ENCODE results near the gene LCOR. TPM values are rescaled to one million over a fixed set of nuclear protein-coding genes. Genes with fewer than 3 reads are reported as not detected.

Gene LCOR
- total and polyA plus RNA-seq, 9 of the 15 experiments (the other 6 are each of a cell fraction or from before 2014, with no cell fraction given) = 3.6 to 25.2 (median 14.4) TPM

- TF ChIP-seq E2F5 (CRISPR knock-in tag; IDR thresholded peaks at IDR 0.05) (no peak), BDP1 (IDR thresholded peaks at IDR 0.05; ENCODE audit: insufficient read depth, insufficient read length) (no peak), SRSF1 (IDR thresholded peaks at IDR 0.05; ENCODE audit: low read depth, low read length) (no peak), PURB (CRISPR knock-in tag; IDR thresholded peaks at IDR 0.05; ENCODE audit: low read depth) (no peak), BCOR (IDR thresholded peaks at IDR 0.05) (no peak), RBM17 (IDR thresholded peaks at IDR 0.05; ENCODE audit: borderline replicate concordance, low read depth, low read length) (no peak), SMARCC2 (IDR thresholded peaks at IDR 0.05; ENCODE audit: low read depth) (no peak), MTA1 (IDR thresholded peaks at IDR 0.05; ENCODE audit: borderline replicate concordance) (no peak), ZNF76 (CRISPR knock-in tag; IDR thresholded peaks at IDR 0.05; ENCODE audit: borderline replicate concordance) (no peak), E4F1 (CRISPR knock-in tag; IDR thresholded peaks at IDR 0.05; ENCODE audit: borderline replicate concordance) (no peak), L3MBTL2 (IDR thresholded peaks at IDR 0.05) (no peak), CSDE1 (IDR thresholded peaks at IDR 0.05) (no peak), NR2F6 (CRISPR knock-in tag; IDR thresholded peaks at IDR 0.05) (no peak), ZNF140 (CRISPR knock-in tag; IDR thresholded peaks at IDR 0.05) (no peak), ZC3H4 (CRISPR knock-in tag; IDR thresholded peaks at IDR 0.05; ENCODE audit: borderline replicate concordance) (no peak), RCOR1 (IDR thresholded peaks at IDR 0.05; ENCODE audit: borderline replicate concordance in 1 of 2, low read depth in 2 of 2, low read length in 2 of 2) (no peak), MAFF (IDR thresholded peaks at IDR 0.05; ENCODE audit: low read length) (no peak), THRB (CRISPR knock-in tag; conservative IDR thresholded peaks at IDR 0.05) (no peak), FUS (optimal IDR thresholded peaks at IDR 0.05; ENCODE audit: low read depth, low read length) (no peak), ZNF75A (CRISPR knock-in tag; IDR thresholded peaks at IDR 0.05) (no peak), JUN (IDR thresholded peaks at IDR 0.05; ENCODE audit: borderline replicate concordance, low read depth, low read length) (no peak), JUN (CRISPR knock-in tag; IDR thresholded peaks at IDR 0.05; ENCODE audit: borderline replicate concordance) (no peak), ZNF124 (CRISPR knock-in tag; IDR thresholded peaks at IDR 0.05) (no peak), ZNF778 (CRISPR knock-in tag; IDR thresholded peaks at IDR 0.05) (no peak)
Measured at GRCh38 chr10:96832721-96833219, 672 bp downstream of the LCOR start (continued).
